Measurements from ENCODE around the gene MPZL2.
A peak's percentile ranks its signal among the peaks of the same experiment; 100 is the strongest.

The MPZL2 gene

DNA sequence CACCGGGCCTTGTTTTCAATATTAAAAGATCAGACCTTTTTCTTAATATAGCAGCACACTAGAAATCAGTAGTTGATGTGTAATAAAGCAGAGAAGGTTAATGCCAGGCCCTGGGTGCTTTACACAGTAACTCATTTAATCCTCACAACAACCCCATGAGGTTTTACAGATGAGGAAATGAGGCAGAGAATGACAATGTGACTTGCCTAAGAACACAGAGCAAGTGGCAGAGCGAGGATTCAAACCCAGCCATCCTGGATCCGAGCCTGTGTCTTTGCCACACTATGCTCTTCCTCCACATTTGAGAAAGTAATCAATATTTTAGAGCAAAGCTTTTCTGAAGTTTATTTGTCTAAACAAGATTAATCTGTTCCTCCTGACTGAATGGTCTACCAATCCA is 46.5 kb downstream of the MPZL2 start:
- DNase-seq: peak; percentile 59 to 65

- peak; percentile 81 to 82 for DNase-seq
Measured at GRCh38 chr11:118216621-118217481, 47.2 kb downstream of the MPZL2 start.

GRCh38 chr11:118215765-118216164 is 48.3 kb downstream of the MPZL2 start:
- no peak for DNase-seq

DNA sequence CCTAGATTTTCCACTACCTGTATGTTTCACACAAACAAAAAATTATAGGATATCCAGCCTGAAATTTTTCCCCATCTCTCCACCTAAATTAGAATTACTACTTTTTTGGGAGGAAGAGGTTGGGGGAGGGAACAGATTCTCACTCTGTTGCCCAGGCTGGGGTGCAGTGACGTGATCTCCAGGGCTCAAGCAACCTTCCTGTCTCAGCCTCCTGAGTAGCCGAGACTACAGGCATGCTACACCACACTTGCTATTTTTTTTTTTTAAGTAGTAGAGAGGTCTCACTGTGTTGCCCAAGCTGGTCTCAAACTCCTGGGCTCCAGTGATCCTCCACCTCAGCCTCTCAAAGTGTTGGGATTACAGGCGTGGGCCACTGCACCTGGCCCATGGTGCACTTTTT is 48.8 kb downstream of the MPZL2 start:
- DNase-seq: no peak

- DNase-seq: peak in 1 of 2 experiments; percentile 28
Measured at GRCh38 chr11:118214210-118214914, 49.7 kb downstream of the MPZL2 start.

GRCh38 chr11:118213781-118214180 is 50.3 kb downstream of the MPZL2 start:
- DNase-seq: peak in 1 of 2 experiments; percentile 16

- no peak for DNase-seq
Measured at GRCh38 chr11:118213201-118213600, 50.9 kb downstream of the MPZL2 start.

GRCh38 chr11:118212781-118213191 is 51.3 kb downstream of the MPZL2 start:
- DNase-seq: peak in 1 of 2 experiments; percentile 16

DNA sequence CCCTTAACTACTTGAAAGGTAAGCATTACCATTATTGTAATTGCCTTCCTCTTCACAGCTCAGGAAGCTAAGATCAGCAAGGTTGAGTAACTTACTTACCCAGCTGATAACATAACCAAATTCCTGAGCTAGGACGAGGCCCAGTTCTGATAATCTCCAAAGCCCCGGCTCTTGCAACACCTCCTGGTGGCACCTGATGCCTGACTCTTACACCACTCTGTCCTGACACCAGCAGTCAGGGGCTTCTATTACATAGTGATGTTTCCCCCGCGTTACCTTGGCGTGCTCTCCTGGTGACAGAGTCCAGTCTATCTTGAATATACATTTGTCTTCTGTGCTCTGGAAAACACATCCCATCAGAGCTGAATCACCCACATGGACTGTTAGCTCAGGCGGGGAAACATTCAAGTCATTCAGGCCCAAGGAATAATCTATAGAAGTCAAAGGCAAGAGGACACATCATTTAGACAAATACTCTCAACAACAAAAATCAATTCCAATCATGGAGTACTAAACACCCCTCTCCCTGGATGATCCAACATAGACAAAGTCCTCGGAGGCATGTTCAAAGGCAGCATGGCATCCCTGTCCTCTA is 51.9 kb downstream of the MPZL2 start:
- DNase-seq: peak in 1 of 2 experiments; percentile 22

GRCh38 chr11:118211006-118211405 is 53.1 kb downstream of the MPZL2 start:
- no peak for DNase-seq

DNA sequence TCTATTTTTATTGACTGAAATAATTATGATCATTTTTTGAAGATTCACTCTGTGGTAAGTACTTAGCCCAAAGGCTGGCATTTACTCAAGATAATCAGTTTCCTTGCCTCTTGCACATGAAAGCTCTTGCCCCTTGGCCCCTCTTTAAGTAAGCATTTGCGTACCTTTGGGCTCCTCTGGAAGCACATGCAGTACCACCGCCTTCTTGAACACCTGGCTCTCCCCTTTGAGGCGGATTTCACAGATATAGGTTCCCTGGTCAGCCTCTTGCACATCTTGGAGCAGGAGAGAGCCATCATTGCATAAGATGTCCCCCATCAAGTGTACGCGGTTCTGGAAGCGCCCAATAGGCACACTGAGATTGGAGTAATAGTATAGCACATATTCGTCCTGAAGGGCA is 53.8 kb downstream of the MPZL2 start:
- DNase-seq: no peak

DNA sequence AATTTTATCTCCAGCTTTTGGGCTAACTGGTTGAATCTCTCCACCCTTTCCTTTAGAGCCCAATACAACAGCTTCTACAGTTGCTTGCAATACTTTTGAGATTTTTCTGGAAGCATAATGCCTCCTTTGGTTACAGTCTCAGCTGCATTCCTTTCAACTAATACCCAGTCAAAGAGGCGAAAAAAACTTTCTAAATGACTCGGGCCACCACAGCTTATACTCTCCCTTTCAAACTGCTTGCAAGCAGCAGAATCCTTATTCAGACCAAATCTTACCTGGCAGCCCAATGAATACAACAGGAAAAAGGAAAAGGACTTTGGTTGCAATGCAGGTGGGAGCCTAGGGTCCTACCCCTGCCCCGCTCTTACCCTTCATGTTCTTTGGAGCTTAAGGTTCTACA is 55.1 kb downstream of the MPZL2 start:
- DNase-seq: peak in 1 of 2 experiments; percentile 18

- no peak for DNase-seq
Measured at GRCh38 chr11:118207079-118207478, 57.0 kb downstream of the MPZL2 start.

DNA sequence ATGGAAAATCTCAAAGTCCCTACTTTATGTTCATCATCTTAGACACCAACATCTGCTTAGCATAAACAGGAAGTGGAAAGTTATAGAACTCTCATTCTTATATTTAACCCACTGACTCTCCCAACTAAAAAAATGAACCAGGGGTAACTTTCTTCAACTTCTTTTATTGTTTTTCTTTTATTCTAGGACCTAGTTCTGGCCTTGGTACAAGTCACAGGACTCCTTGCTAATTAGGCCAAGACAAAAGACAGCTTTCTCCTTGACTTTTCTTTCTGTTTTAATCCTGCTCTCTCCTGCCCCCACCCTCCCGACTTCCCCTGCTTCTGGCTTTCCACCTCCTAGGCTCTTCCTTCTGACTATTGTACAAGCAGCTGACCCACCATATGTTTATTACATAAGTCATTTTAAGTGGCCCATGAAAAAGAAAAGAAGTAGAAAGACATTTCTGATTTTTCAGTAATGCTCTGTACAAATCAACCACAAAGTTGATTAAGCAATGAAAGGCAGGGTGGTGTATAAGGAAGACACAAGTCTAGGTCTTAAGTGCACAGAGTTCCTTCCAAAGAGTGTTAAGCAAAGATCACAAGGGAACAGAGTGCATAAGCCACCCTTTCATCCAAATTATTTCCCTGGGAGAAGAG is 57.6 kb downstream of the MPZL2 start:
- DNase-seq: no peak

DNA sequence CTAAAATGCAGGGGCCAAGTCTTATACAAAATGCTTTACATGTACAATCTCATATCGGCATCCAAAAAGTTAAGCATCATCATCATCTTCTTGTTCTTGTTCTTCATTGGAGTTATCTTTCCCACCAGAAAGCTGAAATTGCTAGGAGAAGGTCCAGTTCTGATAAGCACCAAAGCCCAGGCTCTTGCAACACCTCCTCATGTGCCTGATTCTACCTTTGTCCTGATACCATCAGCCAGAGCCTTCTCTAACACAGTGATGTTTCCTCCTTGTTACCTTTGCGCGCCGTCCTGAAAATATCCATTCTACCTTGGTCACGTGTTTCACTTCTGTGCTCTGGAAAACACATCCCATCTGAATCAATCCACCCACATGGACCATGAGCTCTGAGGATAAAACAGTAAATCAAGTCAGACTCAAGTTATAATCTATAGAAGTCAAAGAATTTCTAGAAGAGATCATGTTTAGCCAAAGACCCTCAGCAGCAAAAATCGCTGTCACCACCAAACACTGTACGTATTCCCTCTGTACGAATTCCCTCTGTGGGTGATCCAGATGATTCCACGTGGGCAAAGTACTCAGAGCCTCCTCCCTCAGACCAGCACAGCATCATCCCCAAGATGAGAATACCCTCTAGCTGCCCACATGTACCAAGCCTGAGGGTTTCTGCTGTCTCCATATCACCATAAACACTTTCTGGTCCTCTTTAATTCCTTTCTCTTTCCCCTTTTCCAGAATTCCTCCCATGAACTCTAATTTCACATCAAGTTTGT is 58.3 kb downstream of the MPZL2 start:
- no peak for DNase-seq

Data from activated T-cell treated with anti-CD3 and anti-CD28 coated beads, Interleukin-2, amount 50 U/mL, for 48 hours (primary cell).